SU-DHL-6 (cell line): ENCODE data around the gene C6orf62.
A peak's percentile ranks its signal among the peaks of the same experiment; 100 is the strongest.

ENCODE experiments used
- H2AFZ ChIP-seq: fragments of 200-600 bp; sonication (generic); 2 replicates; pipeline ENCODE4 v1.6.1; 2014; ENCODE audit warnings: low read depth, mild to moderate bottlenecking, moderate library complexity, mixed read lengths, antibody characterized with exemption, low read length; ENCODE audit not compliant: severe bottlenecking
- H3F3A ChIP-seq: fragments of 200-600 bp; shearing (Covaris generic); 2 replicates; pipeline ENCODE4 v1.6.0; 2016; ENCODE audit warnings: antibody characterized with exemption, mild to moderate bottlenecking; ENCODE audit not compliant: insufficient read depth
- H3K27ac ChIP-seq: fragments of 200-600 bp; sonication (generic); 2 replicates; pipeline ENCODE4 v1.5.1; 2016; ENCODE audit warnings: low read depth, mild to moderate bottlenecking, low read length, moderate library complexity, mixed read lengths
- H3K27me3 ChIP-seq: fragments of 200-600 bp; sonication (generic), shearing (Covaris generic); 2 replicates; pipeline ENCODE4 v1.6.0; 2014; ENCODE audit warnings: mild to moderate bottlenecking, low read length
- H3K36me3 ChIP-seq: fragments of 200-600 bp; sonication (generic); 2 replicates; pipeline ENCODE4 v1.6.1; 2014; ENCODE audit warnings: mild to moderate bottlenecking, low read length, mixed read lengths
- H3K4me2 ChIP-seq: fragments of 300-600, 200-600 bp; shearing (Covaris generic), sonication (generic); 2 replicates; pipeline ENCODE4 v1.6.0; 2014; ENCODE audit warnings: low read length, low read depth, mild to moderate bottlenecking; ENCODE audit not compliant: poor library complexity, severe bottlenecking
- H3K4me3 ChIP-seq: fragments of 200-600 bp; sonication (generic); 2 replicates; pipeline ENCODE4 v1.5.1; 2014; ENCODE audit warnings: antibody characterized with exemption, low read length, mild to moderate bottlenecking, mixed read lengths; ENCODE audit not compliant: insufficient read depth, poor library complexity, severe bottlenecking
- H3K79me2 ChIP-seq: fragments of 200-600 bp; sonication (generic); 2 replicates; pipeline ENCODE4 v1.6.1; 2014; ENCODE audit warnings: mild to moderate bottlenecking, low read length, moderate library complexity; ENCODE audit not compliant: insufficient read depth
- H3K9ac ChIP-seq: fragments of 200-600 bp; sonication (generic); 2 replicates; pipeline ENCODE4 v1.7.0; 2014; ENCODE audit warnings: mild to moderate bottlenecking, low read length
- H3K9me2 ChIP-seq: fragments of 200-600 bp; sonication (generic); replicated peaks from 2 replicates; pipeline ENCODE4 v1.6.1; 2014; ENCODE audit warnings: low read length; ENCODE audit not compliant: insufficient read depth
- H3K9me3 ChIP-seq: fragments of 200-600 bp; sonication (generic); 2 replicates; pipeline ENCODE4 v1.6.1; 2014; ENCODE audit warnings: low read length, mixed read lengths; ENCODE audit not compliant: insufficient read depth
- H4K20me1 ChIP-seq: fragments of 200-600 bp; sonication (generic); 2 replicates; pipeline ENCODE4 v1.6.1; 2014; ENCODE audit warnings: low read depth, mild to moderate bottlenecking, antibody characterized with exemption, low read length, moderate library complexity, mixed read lengths
- CTCF ChIP-seq: fragments of 200-600 bp; sonication (generic); IDR thresholded peaks from one replicate; pipeline ENCODE4 v1.5.1; 2017; ENCODE audit warnings: antibody characterized with exemption, mild to moderate bottlenecking, low read length, moderate library complexity; ENCODE audit not compliant: insufficient read depth, poor library complexity, severe bottlenecking
- EZH2phosphoT487 ChIP-seq: fragments of 200-600 bp; sonication (generic), shearing (Covaris generic); conservative IDR thresholded peaks from 2 replicates; pipeline ENCODE4 v1.6.1; 2018; ENCODE audit warnings: mild to moderate bottlenecking, antibody characterized with exemption, low read length, moderate library complexity, mixed read lengths

C6orf62 gene

GRCh38 chr6:24704468-24704867 is 14.5 kb downstream of the C6orf62 start:
- peaks cover 25% of the 10 kb centered on the region for H4K20me1 ChIP-seq
- H3K79me2 ChIP-seq, result peaks cover 13% of the 10 kb centered on the region
- no peaks in the 10 kb centered on the region for H3K27me3 ChIP-seq
- H2AFZ ChIP-seq, result no peak overlapping the region
- H3K27ac ChIP-seq, result peak overlapping the region; percentile 19; the same call in 1 of the 2 replicates
- no peaks in the 10 kb centered on the region for H3K9me3 ChIP-seq
- no peaks in the 10 kb centered on the region for H3K9me2 ChIP-seq
- peaks cover 81% of the 10 kb centered on the region for H3K36me3 ChIP-seq
- no peak overlapping the region for H3K4me3 ChIP-seq
- H3K4me2 ChIP-seq, result no peak overlapping the region
- H3F3A ChIP-seq, result peaks cover 91% of the 10 kb centered on the region
- no peak overlapping the region for H3K9ac ChIP-seq
- TF ChIP-seq EZH2phosphoT487 (no peak), CTCF (no peak)

GRCh38 chr6:24702720-24703282 is 16.2 kb downstream of the C6orf62 start:
- no peak overlapping the region for H3K9ac ChIP-seq
- H3K4me3 ChIP-seq, result no peak overlapping the region
- H3K27me3 ChIP-seq, result no peaks in the 10 kb centered on the region
- no peak overlapping the region for H3K4me2 ChIP-seq
- H3K36me3 ChIP-seq, result peaks cover 64% of the 10 kb centered on the region
- 0 out of 2 replicates have a peak, but pooled peaks cover 5% of the 10 kb centered on the region for H3K79me2 ChIP-seq
- peaks cover 16% of the 10 kb centered on the region for H4K20me1 ChIP-seq
- TF ChIP-seq CTCF (no peak), EZH2phosphoT487 (no peak)
- no peaks in the 10 kb centered on the region for H3K9me3 ChIP-seq
- no peak overlapping the region for H2AFZ ChIP-seq
- H3F3A ChIP-seq, result peaks cover 80% of the 10 kb centered on the region
- no peaks in the 10 kb centered on the region for H3K9me2 ChIP-seq
- no peak overlapping the region for H3K27ac ChIP-seq

GRCh38 chr6:24699521-24700359 is 19.2 kb downstream of the C6orf62 start:
- H3K4me3 ChIP-seq, result no peak overlapping the region
- no peaks in the 10 kb centered on the region for H3K9me2 ChIP-seq
- H4K20me1 ChIP-seq, result peaks cover 3% of the 10 kb centered on the region
- no peak overlapping the region for H3K4me2 ChIP-seq
- H2AFZ ChIP-seq, result no peak overlapping the region
- H3K36me3 ChIP-seq, result peaks cover 36% of the 10 kb centered on the region
- peaks cover 68% of the 10 kb centered on the region for H3F3A ChIP-seq
- H3K79me2 ChIP-seq, result no peaks in the 10 kb centered on the region
- no peak for TF ChIP-seq EZH2phosphoT487
- H3K27ac ChIP-seq, result no peak overlapping the region; the same call in 1 of the 2 replicates
- H3K27me3 ChIP-seq, result no peaks in the 10 kb centered on the region
- H3K9me3 ChIP-seq, result no peaks in the 10 kb centered on the region
- H3K9ac ChIP-seq, result no peak overlapping the region

GRCh38 chr6:24696097-24696496 is 22.9 kb downstream of the C6orf62 start:
- no peaks in the 10 kb centered on the region for H4K20me1 ChIP-seq
- H3K36me3 ChIP-seq, result peaks cover 10% of the 10 kb centered on the region
- H3K4me3 ChIP-seq, result no peak overlapping the region
- H3K9me2 ChIP-seq, result no peaks in the 10 kb centered on the region
- TF ChIP-seq CTCF (no peak), EZH2phosphoT487 (no peak)
- H3K79me2 ChIP-seq, result no peaks in the 10 kb centered on the region
- no peak overlapping the region for H3K9ac ChIP-seq
- H3K27me3 ChIP-seq, result no peaks in the 10 kb centered on the region
- H3K27ac ChIP-seq, result no peak overlapping the region
- peaks cover 33% of the 10 kb centered on the region for H3F3A ChIP-seq
- H3K4me2 ChIP-seq, result no peak overlapping the region
- H2AFZ ChIP-seq, result no peak overlapping the region
- H3K9me3 ChIP-seq, result no peaks in the 10 kb centered on the region
